ENCODE results near the gene XRN2. TPM values are rescaled to one million over a fixed set of nuclear protein-coding genes. Genes with fewer than 3 reads are reported as not detected.
A peak's percentile ranks its signal among the peaks of the same experiment; 100 is the strongest.

XRN2 gene
- total and polyA plus RNA-seq, 2 of the 13 experiments (the other 11 are each of a cell fraction or from before 2014, with no cell fraction given) = 90.3 to 171 TPM

GRCh38 chr20:21280522-21281016 is 22.6 kb upstream of the XRN2 start:
- 60% methylated on average over 3 of the region's 3 CpGs for WGBS (ENCODE audit: low lambda C conversion rate)
- Histone ChIP-seq H2AFZ (ENCODE audit: low read length) (no peak overlapping the region), H3K4me3 (replicated peaks in 1 of 3; ENCODE audit: insufficient read depth in 1 of 3, low read depth in 2 of 3, low read length in 3 of 3) (peak overlapping the region in 1 of 3 experiments; percentile 30; a peak in 2 of 6 replicates), H3K36me3 (replicated peaks in 1 of 2; ENCODE audit: control insufficient read depth in 1 of 2, insufficient read depth in 2 of 2, low read length in 2 of 2) (no peaks in the 10 kb centered on the region), H4K20me1 (ENCODE audit: insufficient read depth, low read length) (no peaks in the 10 kb centered on the region), H3K79me2 (ENCODE audit: insufficient read depth, low read length) (no peaks in the 10 kb centered on the region), H3K9ac (ENCODE audit: insufficient read depth, low read depth, low read length) (no peak overlapping the region), H3K4me1 (ENCODE audit: insufficient read depth, low read length) (peaks cover 27% of the 10 kb centered on the region), H3K9me3 (ENCODE audit: low read length) (0 out of 2 replicates have a peak, but pooled peaks cover under 1% of the 10 kb centered on the region), H3K27ac (ENCODE audit: extremely low read length, insufficient read depth, low read length) (no peak overlapping the region), H3K4me2 (ENCODE audit: low read depth, low read length) (peak overlapping the region; percentile 49), H3K27me3 (ENCODE audit: control insufficient read depth in 1 of 2, insufficient read depth in 2 of 2, low read length in 2 of 2) (no peaks in the 10 kb centered on the region)
- peak; percentile 73 for DNase-seq (ENCODE audit: low spot score)
- BruUV-seq (replicated peaks) = no TSS peak
- peak; percentile 88 for ATAC-seq
- intact Hi-C loops (cut with micrococcal nuclease; ENCODE audit: unreplicated experiment) = no loop called here
- POLR2A ChIA-PET = no interaction called here
- in situ Hi-C loops (cut with HindIII; ENCODE audit: extremely low pct_ligation_motif_present, low pct_unique_long_range_greater_than_20kb) = no loop called here
- peak; percentile 82 for FAIRE-seq
- CTCF ChIA-PET (ENCODE audit: low intra/inter-chr PET ratio, low total read pairs) = no interaction called here
- TF ChIP-seq ZNF264 (CRISPR knock-in tag; IDR thresholded peaks at IDR 0.05) (no peak), ZNF7 (CRISPR knock-in tag; IDR thresholded peaks at IDR 0.05) (no peak), MAFF (IDR thresholded peaks at IDR 0.05; ENCODE audit: low read depth, low read length) (no peak), HNRNPLL (IDR thresholded peaks at IDR 0.05; ENCODE audit: low read depth, low read length, poor library complexity, severe bottlenecking) (no peak), ZNF460 (CRISPR knock-in tag; IDR thresholded peaks at IDR 0.05; ENCODE audit: borderline replicate concordance) (no peak), IRX3 (CRISPR knock-in tag; IDR thresholded peaks at IDR 0.05; ENCODE audit: borderline replicate concordance, low read depth) (no peak), DPF2 (CRISPR knock-in tag; IDR thresholded peaks at IDR 0.05; ENCODE audit: borderline replicate concordance, low read depth) (peak; percentile 55; the same call in 1 of the 2 replicates), SMARCE1 (IDR thresholded peaks at IDR 0.05; ENCODE audit: borderline replicate concordance) (no peak), ETV5 (CRISPR knock-in tag; IDR thresholded peaks at IDR 0.05; ENCODE audit: borderline replicate concordance) (no peak), E2F5 (CRISPR knock-in tag; conservative IDR thresholded peaks at IDR 0.05) (no peak), SALL1 (CRISPR knock-in tag; IDR thresholded peaks at IDR 0.05) (peak; percentile 67), RAD21 (CRISPR knock-in tag; IDR thresholded peaks at IDR 0.05) (no peak), ZNF12 (CRISPR knock-in tag; IDR thresholded peaks at IDR 0.05) (no peak), RFXANK (CRISPR knock-in tag; IDR thresholded peaks at IDR 0.05) (no peak), CREBL2 (CRISPR knock-in tag; IDR thresholded peaks at IDR 0.05; ENCODE audit: borderline replicate concordance) (no peak), ZNF10 (CRISPR knock-in tag; IDR thresholded peaks at IDR 0.05; ENCODE audit: borderline replicate concordance, low read depth) (no peak), ZSCAN25 (CRISPR knock-in tag; IDR thresholded peaks at IDR 0.05) (peak; percentile 15; the same call in 1 of the 2 replicates), CERS6 (CRISPR knock-in tag; IDR thresholded peaks at IDR 0.05) (no peak), ZMYM3 (CRISPR knock-in tag; IDR thresholded peaks at IDR 0.05) (peak; percentile 98), ZNF274 (CRISPR knock-in tag; IDR thresholded peaks at IDR 0.05) (no peak), POGK (CRISPR knock-in tag; conservative IDR thresholded peaks at IDR 0.05) (0 out of 2 replicates have a peak, but pooled peaks have one; percentile 42), NCOA1 (CRISPR knock-in tag; IDR thresholded peaks at IDR 0.05) (peak; percentile 55; the same call in 1 of the 2 replicates), KDM6A (CRISPR knock-in tag; IDR thresholded peaks at IDR 0.05; ENCODE audit: low read depth) (peak; percentile 79; the same call in 1 of the 2 replicates), ZNF883 (CRISPR knock-in tag; IDR thresholded peaks at IDR 0.05; ENCODE audit: not compliant biosample characterization) (no peak)

Data from HepG2 (cell line).